H54 (cell line): ENCODE results near the gene LRMDA.

Experiments
- DNase-seq: peaks from one replicate; pipeline ENCODE4 v3.0.0; 2011; ENCODE audit warnings: low spot score, mixed read lengths; ENCODE audit not compliant: insufficient read length
- FAIRE-seq: peaks from 3 replicates; lab custom pipeline; 2011; peaks lifted over from hg19 to GRCh38; lab: Jason Lieb, UNC
- POLR2A ChIP-seq: IDR thresholded peaks from 2 replicates; pipeline ENCODE4 v1.6.1; 2011; ENCODE audit warnings: low read depth, mild to moderate bottlenecking, low read length

LRMDA gene

GRCh38 chr10:75398692-75399460 is 32.5 kb upstream of the LRMDA start:
- FAIRE-seq (no peak), DNase-seq (no peak)
- no peak for TF ChIP-seq POLR2A

DNA sequence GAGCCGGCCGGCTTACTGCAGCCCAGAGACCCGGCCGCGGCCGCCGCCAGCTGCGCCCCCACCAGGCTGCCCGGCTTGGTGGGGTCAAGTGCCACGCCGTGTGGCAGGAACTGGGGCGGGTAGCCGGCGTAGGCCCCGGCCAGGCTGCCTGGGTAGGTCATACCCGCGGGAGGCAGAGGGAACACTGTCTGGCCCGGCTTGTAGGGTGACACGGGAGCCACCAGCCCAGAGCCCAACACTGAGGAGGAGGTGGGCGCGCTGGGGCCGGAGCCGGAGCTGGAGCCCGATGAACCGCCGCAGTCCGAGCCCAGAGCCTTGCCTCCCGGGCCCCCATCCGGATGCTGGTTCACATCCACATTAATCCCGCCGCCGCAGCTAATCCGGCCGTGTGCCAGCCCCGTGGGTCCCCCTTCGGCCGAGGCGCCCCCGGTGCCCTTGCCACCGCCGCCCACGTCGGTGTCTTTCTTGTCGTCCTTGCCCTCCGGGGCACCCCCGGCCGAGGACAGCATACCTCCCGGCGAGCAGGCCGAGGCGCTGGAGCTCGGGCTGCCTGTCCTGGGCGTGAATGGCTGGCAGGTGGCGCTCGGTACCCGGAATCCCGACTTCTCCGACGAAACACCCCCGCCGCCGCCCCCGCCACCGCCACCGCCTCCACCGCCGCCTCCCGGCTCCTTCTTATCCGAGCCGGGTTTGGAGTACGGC is 31.8 kb upstream of the LRMDA start:
- DNase-seq (peak; percentile 87), FAIRE-seq (no peak)
- no peak for TF ChIP-seq POLR2A

GRCh38 chr10:75400163-75400770 is 31.2 kb upstream of the LRMDA start:
- DNase-seq (peak; percentile 70), FAIRE-seq (no peak)
- no peak for TF ChIP-seq POLR2A

DNA sequence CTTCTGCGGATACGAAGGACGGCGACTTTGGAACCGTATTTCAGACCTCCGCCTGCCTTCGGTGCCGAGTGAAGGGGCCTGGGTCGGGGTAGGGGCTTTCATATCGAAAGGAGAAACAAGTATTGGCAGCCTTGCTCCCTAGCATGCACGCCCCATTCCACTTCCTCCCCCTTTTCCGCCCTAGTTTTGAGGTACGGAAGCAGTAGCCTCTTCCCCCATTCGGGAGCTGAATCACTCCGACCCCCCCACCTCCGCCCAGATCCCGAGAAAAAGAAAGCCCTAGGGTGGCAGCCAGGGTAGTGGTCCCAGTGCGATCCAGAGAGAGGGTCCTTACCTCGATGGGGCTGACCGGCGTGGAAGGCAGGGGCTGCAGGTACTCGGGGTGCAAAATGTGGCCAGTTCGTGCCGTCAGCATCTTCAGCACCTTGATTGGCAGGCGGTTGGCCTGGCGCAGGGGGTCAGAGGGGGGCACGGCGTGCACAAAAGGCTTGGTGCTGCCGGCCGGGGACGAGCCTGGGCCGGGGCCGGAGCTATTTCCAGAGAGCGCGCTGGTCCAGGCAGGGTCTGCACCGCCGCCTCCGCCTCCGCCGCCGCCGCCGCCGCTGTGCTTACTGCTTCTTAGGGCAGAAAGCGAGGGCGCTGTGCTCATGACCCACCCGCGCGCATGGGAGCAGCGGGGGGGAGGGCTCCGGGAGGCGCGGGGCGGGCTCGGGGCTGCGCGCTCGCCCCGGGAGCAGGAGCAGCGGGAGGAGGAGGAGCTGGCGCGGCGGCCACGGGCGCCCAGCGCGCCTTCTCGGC is 30.5 kb upstream of the LRMDA start:
- DNase-seq (peak; percentile 67), FAIRE-seq (no peak)
- TF ChIP-seq POLR2A = no peak

DNA sequence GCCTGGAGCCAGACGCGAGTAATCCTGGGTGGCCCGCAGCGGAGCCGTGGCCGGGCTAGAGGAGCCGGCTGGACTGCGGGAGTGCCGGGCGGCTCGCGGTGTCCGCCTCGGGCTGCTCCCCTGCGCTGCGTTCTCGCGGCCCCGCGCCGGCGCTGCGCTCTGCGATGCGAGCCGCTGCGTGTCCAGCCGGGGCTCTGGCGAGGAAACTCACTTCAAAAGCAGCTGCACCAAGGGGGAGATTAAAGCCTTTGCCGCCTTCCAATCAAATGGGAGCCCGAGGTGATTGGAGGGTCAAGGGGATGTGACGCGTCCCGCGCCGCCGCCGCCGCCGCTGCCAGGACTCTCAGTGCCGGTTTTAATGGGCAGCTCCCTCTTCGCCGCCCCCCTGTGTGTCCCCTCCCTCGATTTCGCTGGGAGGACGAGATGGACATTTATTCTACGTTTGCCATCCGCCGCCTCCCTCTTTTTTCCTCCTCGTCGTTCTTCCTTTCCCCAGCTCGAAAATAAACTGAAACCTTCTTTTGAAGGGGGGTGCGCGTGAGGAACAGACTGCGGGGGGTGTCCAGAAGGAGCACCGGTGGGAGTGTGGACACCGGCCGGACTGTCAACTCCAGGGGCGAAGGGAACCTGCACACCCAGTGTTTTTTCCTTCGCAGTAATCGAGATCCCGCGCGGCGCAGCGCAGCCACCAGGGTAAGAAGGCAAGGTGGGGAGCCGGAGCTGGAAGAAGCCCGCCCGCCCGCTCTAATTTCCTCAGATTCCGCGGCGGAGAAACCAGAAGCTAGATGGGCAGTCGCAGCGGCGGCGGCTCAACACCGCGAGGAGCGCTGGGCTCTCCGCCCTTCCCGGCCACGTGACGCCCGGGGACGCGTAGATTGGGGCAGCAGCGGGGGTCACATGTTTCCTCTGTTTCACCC is 29.6 kb upstream of the LRMDA start, which contains the start of gene ZNF503:
ZNF503 (minus strand) TSS at position 196 of the 917 bp plus-strand sequence. CDS start 345 bp downstream, outside the sequence.
- FAIRE-seq (peak; percentile 96), DNase-seq (peak; percentile 100)
- TF ChIP-seq POLR2A = peak; percentile 90

- TF ChIP-seq POLR2A = peak; percentile 18; the same call in 1 of the 2 replicates
- peak; percentile 69 for DNase-seq
- no peak for FAIRE-seq
These were observed 28.8 kb upstream of the LRMDA start for GRCh38 chr10:75402486-75403143.

DNA sequence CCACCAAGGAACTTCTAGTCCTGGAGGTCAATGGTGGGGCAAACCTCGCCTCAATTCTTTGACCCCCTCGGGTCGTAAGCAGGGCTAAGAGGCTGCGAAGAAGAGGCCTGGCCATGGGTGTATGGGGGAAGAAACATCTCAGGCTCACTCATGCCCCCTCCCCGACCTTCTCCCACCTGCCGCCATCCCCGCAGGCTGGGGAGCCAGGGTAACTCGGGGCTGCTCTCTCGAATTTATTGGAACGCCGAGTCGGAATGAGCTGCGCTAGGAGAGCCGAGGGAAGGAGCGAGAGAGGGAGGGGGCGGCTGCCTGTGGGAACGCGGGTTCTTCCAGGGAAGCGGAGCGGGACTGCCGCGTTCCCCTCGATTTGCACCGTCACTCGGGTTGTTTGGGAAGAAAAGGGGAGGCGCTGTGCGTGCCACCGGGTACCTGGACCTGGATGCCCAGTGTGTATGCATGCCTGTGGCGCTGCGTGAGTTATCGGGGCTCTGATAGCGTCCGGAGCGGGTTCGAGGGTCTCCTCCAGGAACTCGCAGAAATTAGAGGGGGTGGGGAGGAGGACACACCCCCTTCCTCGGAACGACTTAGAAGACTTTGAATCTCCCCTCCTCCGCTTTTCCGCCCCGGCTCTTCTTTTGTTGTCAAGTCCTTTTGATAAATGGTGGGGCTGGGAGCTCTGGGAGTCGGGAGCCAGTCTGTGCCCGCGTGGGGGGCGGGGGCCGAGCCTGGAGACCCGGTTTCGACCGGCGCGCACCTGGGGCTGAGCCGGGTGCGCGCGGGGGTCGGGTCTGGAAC is 28.1 kb upstream of the LRMDA start:
- DNase-seq = no peak
- no peak for TF ChIP-seq POLR2A
- FAIRE-seq = no peak

GRCh38 chr10:75403939-75404814 is 27.2 kb upstream of the LRMDA start:
- FAIRE-seq (no peak), DNase-seq (no peak)
- TF ChIP-seq POLR2A = no peak

- DNase-seq = no peak
These were observed 26.4 kb upstream of the LRMDA start for GRCh38 chr10:75404815-75405597.

More at GRCh38 chr10:75404815-75405597, 26.4 kb upstream of the LRMDA start:
- no peak for TF ChIP-seq POLR2A
- FAIRE-seq = no peak
